ENCODE measurements around the gene HAPLN1.

- TF ChIP-seq CTCF (conservative IDR thresholded peaks at IDR 0.05) (no peak), EZH2 (IDR thresholded peaks at IDR 0.05; ENCODE audit: low read depth) (no peak)
Measured at GRCh38 chr5:83672158-83672557, 48.5 kb downstream of the HAPLN1 start.

All from PC-9 (cell line).